HT1080 (cell line): ENCODE measurements around the gene KRT86. TPM values are rescaled to one million over a fixed set of nuclear protein-coding genes. Genes with fewer than 3 reads are reported as not detected.
A peak's percentile ranks its signal among the peaks of the same experiment; 100 is the strongest.
"Not testable (repeated sequence)": the region's sequence is repeated elsewhere in the genome, so short reads cannot be mapped to it uniquely, and the experiment has no call there.

ENCODE experiments used
- DNase-seq: peaks from one replicate; pipeline ENCODE4 v3.0.0-alpha.2; 2015; ENCODE audit warnings: low read depth
- total RNA-seq: library from RNA; depleted of rRNA; stranded (reverse); fragments of >200 nt; shearing (Covaris generic); gene quantifications from 2 replicates; pipeline ENCODE4 v1.2.3, GENCODE V29; 2014

KRT86 gene
- total RNA-seq, 1 experiment from 2014 or later, result 1.2 TPM

GRCh38 chr12:52238207-52238840 lies 36.1 kb upstream of the KRT86 start:
- DNase-seq, result no peak

GRCh38 chr12:52238916-52239646 lies 35.4 kb upstream of the KRT86 start:
- DNase-seq, result no peak

- DNase-seq, result no peak
Measured at GRCh38 chr12:52239767-52240166, 34.7 kb upstream of the KRT86 start.

GRCh38 chr12:52240247-52240646 lies 34.2 kb upstream of the KRT86 start:
- not testable (repeated sequence) for DNase-seq

GRCh38 chr12:52241205-52241842 lies 33.1 kb upstream of the KRT86 start:
- DNase-seq, result no peak

- no peak for DNase-seq
Measured at GRCh38 chr12:52242442-52243258, 31.8 kb upstream of the KRT86 start.

GRCh38 chr12:52243259-52243855 lies 31.1 kb upstream of the KRT86 start:
- peak; percentile 57 for DNase-seq

GRCh38 chr12:52243856-52244614 lies 30.4 kb upstream of the KRT86 start:
- peak; percentile 97 for DNase-seq

GRCh38 chr12:52244615-52244994 lies 29.8 kb upstream of the KRT86 start:
- no peak for DNase-seq

GRCh38 chr12:52245259-52245961 lies 29.0 kb upstream of the KRT86 start:
- DNase-seq, result no peak

GRCh38 chr12:52245962-52246569 lies 28.4 kb upstream of the KRT86 start:
- no peak for DNase-seq

GRCh38 chr12:52246720-52247621 lies 27.5 kb upstream of the KRT86 start:
- no peak for DNase-seq

GRCh38 chr12:52247622-52248540 lies 26.6 kb upstream of the KRT86 start:
- no peak for DNase-seq

- DNase-seq, result no peak
Measured at GRCh38 chr12:52248541-52249461, 25.6 kb upstream of the KRT86 start.

GRCh38 chr12:52249511-52250047 lies 24.9 kb upstream of the KRT86 start:
- no peak for DNase-seq
